ENCODE data around the gene SUCNR1. TPM values are rescaled to one million over a fixed set of nuclear protein-coding genes. Genes with fewer than 3 reads are reported as not detected.
"Not testable (repeated sequence)": the region's sequence is repeated elsewhere in the genome, so short reads cannot be mapped to it uniquely, and the experiment has no call there.

The SUCNR1 gene
- total RNA-seq, 1 donor from 2014 or later: not detected

DNA sequence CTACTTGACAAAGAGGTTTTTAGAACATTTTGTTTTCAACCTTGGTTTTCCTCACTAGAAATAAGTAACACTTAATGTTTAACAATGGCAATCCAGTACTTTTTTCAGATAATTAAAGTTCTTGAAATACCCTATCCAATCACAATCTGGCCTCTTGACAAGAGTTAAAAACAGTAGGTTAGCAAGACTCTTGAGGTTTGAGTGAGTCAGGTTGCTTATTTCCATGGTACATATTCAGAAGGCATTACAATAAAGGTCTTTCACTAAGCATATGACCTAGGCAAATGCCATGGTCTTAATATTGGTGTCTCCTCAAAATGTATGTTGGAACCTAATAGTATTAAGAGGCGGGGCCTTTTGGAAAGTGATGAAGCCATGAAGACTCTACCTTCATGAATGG is 5.6 kb downstream of the SUCNR1 start:
- Mint-ChIP-seq H3K9me3 (no peaks in the 10 kb centered on the region), H3K27ac (no peak overlapping the region), H3K4me3 (no peak overlapping the region), H3K4me1 (ENCODE audit: low read depth) (peaks cover 13% of the 10 kb centered on the region), H3K27me3 (ENCODE audit: insufficient read depth) (peaks cover 10% of the 10 kb centered on the region), H3K36me3 (ENCODE audit: low read depth) (no peaks in the 10 kb centered on the region)
- DNase-seq (ENCODE audit: low spot score): no peak
- intact Hi-C loops (cut with micrococcal nuclease): no loop called here

DNA sequence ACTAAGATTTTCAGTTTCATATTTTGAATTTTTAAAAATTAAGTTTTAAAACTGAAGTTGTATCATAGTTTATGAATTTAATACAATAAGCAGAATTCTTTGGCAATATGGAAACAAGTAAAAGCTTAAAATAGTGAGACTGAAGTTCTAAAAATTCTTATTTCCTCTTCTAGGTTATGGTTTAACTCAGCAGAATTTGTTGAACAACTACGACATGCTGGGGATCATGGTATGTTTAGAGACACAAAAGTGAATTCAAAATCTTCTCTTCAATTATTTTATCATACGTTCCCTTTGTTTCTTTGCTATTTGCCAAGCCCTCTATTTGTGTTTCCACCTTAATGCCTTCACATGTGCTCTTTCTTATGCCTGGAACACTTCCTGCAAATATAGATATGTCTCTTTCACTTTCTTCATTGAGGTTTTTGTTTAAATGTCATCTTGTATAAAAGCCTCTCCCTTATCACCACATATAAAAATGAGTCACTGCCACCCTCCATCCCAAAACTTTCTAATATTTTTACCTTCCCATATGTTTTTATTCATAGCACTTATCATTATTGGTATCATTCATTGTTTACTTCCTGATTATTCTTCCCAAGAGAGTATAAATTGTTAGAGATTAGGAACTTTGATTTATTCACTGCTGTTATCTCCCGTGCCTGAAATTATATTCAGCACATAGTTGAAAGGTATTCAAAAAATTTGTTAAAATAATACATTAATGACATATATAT is 6.4 kb downstream of the SUCNR1 start:
- Mint-ChIP-seq H3K9me3 (no peaks in the 10 kb centered on the region), H3K4me1 (ENCODE audit: low read depth) (peaks cover 13% of the 10 kb centered on the region), H3K36me3 (ENCODE audit: low read depth) (no peaks in the 10 kb centered on the region), H3K4me3 (no peak overlapping the region), H3K27me3 (ENCODE audit: insufficient read depth) (peaks cover 10% of the 10 kb centered on the region), H3K27ac (no peak overlapping the region)
- no peak for DNase-seq (ENCODE audit: low spot score)
- intact Hi-C loops (cut with micrococcal nuclease): no loop called here

DNA sequence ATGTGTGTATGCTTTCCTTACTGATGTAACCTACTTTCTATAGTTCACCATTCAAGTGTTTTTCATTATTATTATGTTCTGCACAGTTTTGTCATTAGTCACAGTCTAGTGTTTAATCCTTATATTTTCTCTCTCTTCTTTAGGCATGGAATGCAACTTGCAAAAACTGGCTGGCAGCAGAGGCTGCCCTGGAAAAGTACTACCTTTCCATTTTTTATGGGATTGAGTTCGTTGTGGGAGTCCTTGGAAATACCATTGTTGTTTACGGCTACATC is 6.9 kb downstream of the SUCNR1 start:
- DNase-seq (ENCODE audit: low spot score): no peak
- no peaks in the 10 kb centered on the region for H3K36me3 Mint-ChIP-seq (ENCODE audit: low read depth)
- H3K9me3 Mint-ChIP-seq: no peaks in the 10 kb centered on the region
- H3K27ac Mint-ChIP-seq: no peak overlapping the region
- H3K27me3 Mint-ChIP-seq (ENCODE audit: insufficient read depth): peaks cover 12% of the 10 kb centered on the region
- intact Hi-C loops (cut with micrococcal nuclease): no loop called here
- peaks cover 14% of the 10 kb centered on the region for H3K4me1 Mint-ChIP-seq (ENCODE audit: low read depth)
- no peak overlapping the region for H3K4me3 Mint-ChIP-seq

DNA sequence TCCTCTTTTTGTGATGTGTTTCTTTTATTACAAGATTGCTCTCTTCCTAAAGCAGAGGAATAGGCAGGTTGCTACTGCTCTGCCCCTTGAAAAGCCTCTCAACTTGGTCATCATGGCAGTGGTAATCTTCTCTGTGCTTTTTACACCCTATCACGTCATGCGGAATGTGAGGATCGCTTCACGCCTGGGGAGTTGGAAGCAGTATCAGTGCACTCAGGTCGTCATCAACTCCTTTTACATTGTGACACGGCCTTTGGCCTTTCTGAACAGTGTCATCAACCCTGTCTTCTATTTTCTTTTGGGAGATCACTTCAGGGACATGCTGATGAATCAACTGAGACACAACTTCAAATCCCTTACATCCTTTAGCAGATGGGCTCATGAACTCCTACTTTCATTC is 7.7 kb downstream of the SUCNR1 start:
- H3K27me3 Mint-ChIP-seq (ENCODE audit: insufficient read depth): peaks cover 12% of the 10 kb centered on the region
- no peaks in the 10 kb centered on the region for H3K9me3 Mint-ChIP-seq
- H3K27ac Mint-ChIP-seq: no peak overlapping the region
- H3K4me1 Mint-ChIP-seq (ENCODE audit: low read depth): peaks cover 11% of the 10 kb centered on the region
- no peaks in the 10 kb centered on the region for H3K36me3 Mint-ChIP-seq (ENCODE audit: low read depth)
- DNase-seq (ENCODE audit: low spot score): no peak
- intact Hi-C loops (cut with micrococcal nuclease): no loop called here
- H3K4me3 Mint-ChIP-seq: no peak overlapping the region

DNA sequence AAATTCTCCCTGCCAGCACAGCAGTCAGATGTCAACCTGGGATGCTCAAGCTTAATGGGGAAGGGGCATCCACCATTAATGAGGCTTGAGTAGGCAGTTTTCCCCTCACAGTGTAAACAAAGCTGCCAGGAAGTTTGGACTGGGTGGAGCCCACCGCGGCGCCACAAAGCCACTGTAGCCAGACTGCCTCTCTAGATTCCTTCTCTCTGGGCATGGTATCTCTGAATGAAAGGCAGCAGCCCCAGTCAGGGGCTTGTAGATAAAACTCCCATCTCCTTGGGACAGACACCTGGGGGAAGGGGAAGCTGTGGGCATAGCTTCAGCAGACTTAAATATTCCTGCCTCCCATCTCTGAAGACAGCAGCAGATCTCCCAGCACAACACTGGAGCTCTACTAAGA is 12.0 kb downstream of the SUCNR1 start:
- intact Hi-C loops (cut with micrococcal nuclease); DNase-seq (ENCODE audit: low spot score); H3K36me3 Mint-ChIP-seq (ENCODE audit: low read depth); H3K9me3 Mint-ChIP-seq; H3K4me3 Mint-ChIP-seq; H3K27ac Mint-ChIP-seq: not testable (repeated sequence)
- H3K4me1 Mint-ChIP-seq (ENCODE audit: low read depth): peaks cover 12% of the 10 kb centered on the region
- peaks cover 12% of the 10 kb centered on the region for H3K27me3 Mint-ChIP-seq (ENCODE audit: insufficient read depth)

DNA sequence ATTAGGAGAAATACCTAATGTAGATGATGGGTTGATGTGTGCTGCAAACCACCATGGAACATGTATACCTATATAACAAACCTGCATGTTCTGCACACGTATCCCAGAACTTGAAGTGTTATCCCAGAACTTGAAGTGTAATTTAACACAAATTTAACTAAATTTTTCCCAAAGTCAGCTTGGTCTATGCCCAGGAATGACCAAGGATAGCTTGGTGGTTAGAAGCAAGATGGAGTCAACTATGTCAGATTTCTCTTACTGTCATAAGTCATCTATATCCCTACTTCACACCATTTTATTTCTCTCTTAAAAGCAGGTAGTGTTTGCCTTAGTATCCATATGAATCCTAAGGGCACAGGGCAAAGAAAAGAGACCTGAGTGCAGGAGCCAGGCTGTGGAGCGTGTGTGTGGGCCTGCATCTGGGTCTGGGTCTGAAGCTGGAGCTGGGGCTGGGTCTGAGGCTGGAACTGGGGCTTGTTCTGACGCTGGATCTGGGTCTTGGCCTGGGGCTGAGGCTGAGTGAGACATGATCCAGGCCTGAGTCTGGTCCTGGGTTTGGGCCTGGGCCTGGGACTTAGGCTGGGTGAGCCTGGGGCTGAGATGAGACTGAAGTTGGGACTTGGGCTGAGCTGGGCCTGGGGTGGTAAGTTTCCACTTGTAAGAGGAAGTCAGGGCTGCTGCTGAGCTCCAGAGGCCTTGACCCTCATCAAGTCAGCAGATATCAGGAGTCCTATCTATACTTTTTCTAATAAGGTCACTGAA is 14.2 kb downstream of the SUCNR1 start:
- H3K36me3 Mint-ChIP-seq (ENCODE audit: low read depth); H3K4me3 Mint-ChIP-seq; intact Hi-C loops (cut with micrococcal nuclease); H3K9me3 Mint-ChIP-seq; H3K27me3 Mint-ChIP-seq (ENCODE audit: insufficient read depth); DNase-seq (ENCODE audit: low spot score); H3K27ac Mint-ChIP-seq: not testable (repeated sequence)
- H3K4me1 Mint-ChIP-seq (ENCODE audit: low read depth): peaks cover 22% of the 10 kb centered on the region

DNA sequence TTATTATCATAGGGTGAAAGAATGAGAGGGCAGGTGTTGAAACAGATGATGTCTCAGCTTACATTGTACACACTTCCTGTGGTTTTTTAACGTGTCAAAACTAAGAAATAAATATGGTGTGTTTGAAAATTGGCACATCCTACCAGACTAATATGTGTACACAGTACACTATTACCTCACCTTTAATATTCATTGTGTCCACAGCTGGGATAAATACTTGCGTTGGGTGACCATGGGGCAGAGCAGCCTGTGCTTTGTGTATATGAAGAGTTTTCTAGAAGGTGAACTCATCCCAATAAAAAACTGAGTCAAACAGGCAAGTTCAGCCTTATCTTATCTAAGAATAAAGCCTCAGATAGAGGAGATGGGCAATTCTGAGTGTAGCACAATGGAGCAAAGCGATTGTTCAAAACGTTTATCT is 17.3 kb downstream of the SUCNR1 start:
- H3K4me3 Mint-ChIP-seq: no peak overlapping the region
- no peaks in the 10 kb centered on the region for H3K27me3 Mint-ChIP-seq (ENCODE audit: insufficient read depth)
- intact Hi-C loops (cut with micrococcal nuclease): no loop called here
- DNase-seq (ENCODE audit: low spot score): no peak
- H3K4me1 Mint-ChIP-seq (ENCODE audit: low read depth): peaks cover 26% of the 10 kb centered on the region
- H3K36me3 Mint-ChIP-seq (ENCODE audit: low read depth): peaks cover 7% of the 10 kb centered on the region
- H3K27ac Mint-ChIP-seq: no peak overlapping the region
- H3K9me3 Mint-ChIP-seq: peaks cover 8% of the 10 kb centered on the region

DNA sequence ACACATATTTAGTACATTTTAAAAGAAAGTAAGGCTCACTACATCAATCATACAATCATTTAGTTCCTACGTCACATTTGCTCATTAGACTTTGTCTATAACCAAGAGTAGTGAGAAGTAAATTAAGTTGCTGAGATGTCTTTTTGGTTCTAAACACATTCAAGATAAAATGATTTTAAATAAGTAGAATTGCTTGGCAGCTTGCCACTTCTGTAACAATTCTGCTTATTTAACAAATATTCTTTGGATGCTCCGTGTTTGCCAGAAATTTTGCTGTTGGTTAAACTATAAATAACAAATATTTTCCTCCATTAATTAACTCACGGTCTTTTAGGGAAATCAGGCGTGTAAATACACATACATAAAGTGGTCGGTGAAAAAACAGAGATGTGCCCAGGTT is 18.3 kb downstream of the SUCNR1 start:
- no peaks in the 10 kb centered on the region for H3K27me3 Mint-ChIP-seq (ENCODE audit: insufficient read depth)
- peaks cover 36% of the 10 kb centered on the region for H3K4me1 Mint-ChIP-seq (ENCODE audit: low read depth)
- intact Hi-C loops (cut with micrococcal nuclease): no loop called here
- no peak overlapping the region for H3K4me3 Mint-ChIP-seq
- peaks cover 7% of the 10 kb centered on the region for H3K36me3 Mint-ChIP-seq (ENCODE audit: low read depth)
- no peak overlapping the region for H3K27ac Mint-ChIP-seq
- DNase-seq (ENCODE audit: low spot score): no peak
- peaks cover 8% of the 10 kb centered on the region for H3K9me3 Mint-ChIP-seq

DNA sequence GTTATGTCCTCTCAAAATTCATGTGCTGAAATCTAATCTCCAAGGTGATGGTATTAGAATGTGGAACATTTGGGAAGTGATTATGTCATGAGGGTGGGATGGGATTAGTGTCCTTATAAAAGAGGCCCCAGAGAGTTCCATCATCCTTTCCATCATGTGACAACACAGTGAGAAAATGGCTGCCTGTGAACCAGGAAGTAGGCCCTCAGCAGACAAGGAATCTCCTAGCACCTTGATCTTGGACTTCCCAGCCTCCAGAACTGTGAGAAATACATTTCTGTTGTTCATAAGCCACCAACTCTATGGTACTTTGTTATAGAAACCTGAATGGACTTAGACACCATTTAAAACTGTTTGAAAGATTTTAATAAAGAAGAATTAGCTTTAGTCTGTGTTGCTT is 20.8 kb downstream of the SUCNR1 start:
- peaks cover 8% of the 10 kb centered on the region for H3K9me3 Mint-ChIP-seq
- no peak overlapping the region for H3K27ac Mint-ChIP-seq
- H3K4me1 Mint-ChIP-seq (ENCODE audit: low read depth): peaks cover 37% of the 10 kb centered on the region
- H3K36me3 Mint-ChIP-seq (ENCODE audit: low read depth): peaks cover 7% of the 10 kb centered on the region
- H3K27me3 Mint-ChIP-seq (ENCODE audit: insufficient read depth): no peaks in the 10 kb centered on the region
- intact Hi-C loops (cut with micrococcal nuclease): no loop called here
- no peak for DNase-seq (ENCODE audit: low spot score)
- no peak overlapping the region for H3K4me3 Mint-ChIP-seq

DNA sequence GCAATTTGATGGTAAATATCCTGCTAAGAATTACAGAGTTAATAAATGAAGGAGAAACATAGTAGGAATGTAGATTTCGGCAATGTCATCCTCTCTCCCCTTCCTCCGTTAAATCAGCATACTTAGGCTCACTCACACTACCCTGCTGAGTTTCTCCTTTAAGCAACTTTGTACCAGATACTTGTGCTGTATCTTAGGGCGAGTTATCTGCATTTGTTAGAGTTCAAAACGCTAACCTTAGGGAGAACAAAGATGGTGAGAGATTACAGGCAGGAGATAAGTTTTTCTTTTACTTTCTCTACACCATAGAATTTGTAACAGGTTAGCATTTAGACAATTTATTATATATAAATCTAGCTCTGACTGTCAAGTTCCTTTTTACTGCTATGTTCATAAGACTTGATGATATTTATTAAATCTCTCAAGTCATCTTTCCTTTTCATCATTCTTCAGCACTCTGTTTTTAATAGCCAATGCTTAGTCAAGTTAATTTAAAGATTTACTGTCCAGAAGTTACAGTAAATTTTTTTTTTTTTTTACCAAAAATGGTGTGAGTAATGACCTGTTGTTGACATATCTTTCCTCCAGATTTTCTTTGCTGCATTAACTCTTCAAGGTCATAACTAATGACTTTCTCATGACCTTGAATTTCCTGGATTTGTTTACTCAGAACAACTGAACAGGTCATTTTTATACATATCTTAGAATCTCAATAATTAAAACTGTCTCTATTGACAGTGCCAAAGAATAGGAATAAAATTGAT is 22.2 kb downstream of the SUCNR1 start:
- peaks cover 7% of the 10 kb centered on the region for H3K36me3 Mint-ChIP-seq (ENCODE audit: low read depth)
- no peak overlapping the region for H3K4me3 Mint-ChIP-seq
- no peak overlapping the region for H3K27ac Mint-ChIP-seq
- H3K27me3 Mint-ChIP-seq (ENCODE audit: insufficient read depth): no peaks in the 10 kb centered on the region
- no peak for DNase-seq (ENCODE audit: low spot score)
- H3K9me3 Mint-ChIP-seq: peaks cover 8% of the 10 kb centered on the region
- H3K4me1 Mint-ChIP-seq (ENCODE audit: low read depth): peaks cover 37% of the 10 kb centered on the region
- intact Hi-C loops (cut with micrococcal nuclease): no loop called here

DNA sequence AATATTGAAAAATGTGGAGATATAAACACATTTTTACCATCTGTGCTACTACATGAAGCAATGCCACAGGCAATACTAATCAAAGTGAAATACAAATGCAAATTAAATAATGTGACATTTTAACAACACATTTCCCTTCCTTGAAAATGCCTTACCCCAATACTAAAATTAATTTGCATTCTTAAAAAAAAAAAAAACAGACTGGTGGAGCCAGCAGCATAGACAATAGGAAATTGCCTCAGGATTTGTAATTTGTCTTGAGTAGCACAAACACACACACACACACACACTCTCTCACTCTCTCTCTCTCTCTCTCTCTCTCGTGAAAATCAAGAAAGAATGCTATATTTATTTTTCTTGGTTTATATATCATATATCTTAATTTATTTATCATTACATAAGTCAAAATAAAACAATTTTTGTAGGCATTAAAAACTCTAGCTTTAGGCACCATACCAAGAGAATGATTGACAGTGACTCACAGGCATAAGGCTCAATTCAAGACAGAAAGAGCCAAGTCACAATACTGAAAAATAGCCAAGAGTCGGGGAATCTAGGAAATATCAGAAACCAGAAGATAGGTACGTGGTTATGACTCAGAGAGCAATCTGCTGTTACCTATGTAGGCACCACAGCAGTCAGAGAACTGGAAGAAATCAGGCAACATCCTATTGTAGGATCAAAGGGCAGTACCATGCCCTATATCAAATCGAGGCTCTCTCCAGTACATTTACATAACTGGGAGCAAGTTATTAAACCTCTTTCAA is 23.0 kb downstream of the SUCNR1 start:
- no peak for DNase-seq (ENCODE audit: low spot score)
- intact Hi-C loops (cut with micrococcal nuclease): no loop called here
- Mint-ChIP-seq H3K4me1 (ENCODE audit: low read depth) (peaks cover 37% of the 10 kb centered on the region), H3K27ac (no peak overlapping the region), H3K4me3 (no peak overlapping the region), H3K27me3 (ENCODE audit: insufficient read depth) (peaks cover 2% of the 10 kb centered on the region), H3K36me3 (ENCODE audit: low read depth) (peaks cover 3% of the 10 kb centered on the region), H3K9me3 (peaks cover 8% of the 10 kb centered on the region)

DNA sequence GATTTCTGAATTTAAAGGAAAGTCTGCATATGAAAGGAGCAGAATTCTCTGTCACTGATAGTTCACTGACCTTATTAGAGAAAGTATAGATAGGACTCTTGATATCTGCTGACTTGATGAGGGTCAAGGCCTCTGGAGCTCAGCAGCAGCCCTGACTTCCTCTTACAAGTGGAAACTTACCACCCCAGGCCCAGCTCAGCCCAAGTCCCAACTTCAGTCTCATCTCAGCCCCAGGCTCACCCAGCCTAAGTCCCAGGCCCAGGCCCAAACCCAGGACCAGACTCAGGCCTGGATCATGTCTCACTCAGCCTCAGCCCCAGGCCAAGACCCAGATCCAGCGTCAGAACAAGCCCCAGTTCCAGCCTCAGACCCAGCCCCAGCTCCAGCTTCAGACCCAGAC is 24.7 kb downstream of the SUCNR1 start:
- H3K27me3 Mint-ChIP-seq (ENCODE audit: insufficient read depth); intact Hi-C loops (cut with micrococcal nuclease): not testable (repeated sequence)

More for the DNA sequence above, 24.7 kb downstream of the SUCNR1 start:
- DNase-seq (ENCODE audit: low spot score); H3K4me3 Mint-ChIP-seq; H3K9me3 Mint-ChIP-seq; H3K36me3 Mint-ChIP-seq (ENCODE audit: low read depth); H3K27ac Mint-ChIP-seq: not testable (repeated sequence)
- peaks cover 40% of the 10 kb centered on the region for H3K4me1 Mint-ChIP-seq (ENCODE audit: low read depth)
